HUES64 (cell line): ENCODE measurements around the gene KPNA5.
"Not testable (repeated sequence)": the region's sequence is repeated elsewhere in the genome, so short reads cannot be mapped to it uniquely, and the experiment has no call there.

Experiments used
- H3K27ac ChIP-seq: 2 replicates; pipeline ENCODE4 v1.7.0; 2013; ENCODE audit warnings: low read depth, low read length, inconsistent platforms
- H3K27me3 ChIP-seq: 2 replicates; pipeline ENCODE4 v1.6.1; 2013; ENCODE audit warnings: mild to moderate bottlenecking, low read length; ENCODE audit not compliant: insufficient read depth
- H3K36me3 ChIP-seq: 2 replicates; pipeline ENCODE4 v1.6.1; 2013; ENCODE audit warnings: mild to moderate bottlenecking, low read length; ENCODE audit not compliant: insufficient read depth
- H3K4me1 ChIP-seq: 2 replicates; pipeline ENCODE4 v1.6.1; 2013; ENCODE audit warnings: mild to moderate bottlenecking, low read length, moderate library complexity; ENCODE audit not compliant: insufficient read depth
- H3K4me3 ChIP-seq: 2 replicates; pipeline ENCODE4 v1.5.1; 2013; ENCODE audit warnings: mild to moderate bottlenecking, low read length, moderate library complexity
- H3K9ac ChIP-seq: 2 replicates; pipeline ENCODE4 v1.6.1; 2013; ENCODE audit warnings: mild to moderate bottlenecking, low read depth, low read length
- H3K9me3 ChIP-seq: 2 replicates; pipeline ENCODE4 v1.6.1; 2013; ENCODE audit warnings: low read depth, low read length; ENCODE audit not compliant: insufficient read depth
- WGBS: fragments of 150-250, 120-280 bp; methylation state at CpG from one replicate; pipeline ENCODE4 v1.1.7; 2013; ENCODE audit warnings: missing lambda C conversion rate; 5-methylcytosine and 5-hydroxymethylcytosine counted together

KPNA5 gene

DNA sequence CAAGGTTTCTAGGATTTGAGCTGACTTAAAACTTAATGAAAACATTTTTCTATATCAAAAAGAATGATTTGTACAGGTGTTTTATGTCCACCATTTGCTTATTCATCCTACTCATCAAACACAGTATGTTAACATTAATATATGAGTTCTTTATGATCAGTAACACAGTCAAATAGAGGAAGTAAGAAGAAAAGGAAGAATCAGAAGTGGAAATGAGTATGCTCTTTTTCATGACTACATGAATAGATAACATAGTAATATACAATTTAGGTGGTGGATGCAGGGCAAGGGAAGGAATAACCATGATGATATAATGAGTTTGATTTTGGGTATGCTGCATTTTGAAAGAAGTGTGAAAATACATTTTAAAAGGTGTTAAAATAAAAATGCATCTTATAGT lies 16.5 kb downstream of the KPNA5 start:
- no peaks in the 10 kb centered on the region for H3K9me3 ChIP-seq
- H3K4me1 ChIP-seq, result no peaks in the 10 kb centered on the region
- no peak overlapping the region for H3K9ac ChIP-seq
- H3K36me3 ChIP-seq, result peaks cover 63% of the 10 kb centered on the region
- H3K27ac ChIP-seq, result no peak overlapping the region
- H3K4me3 ChIP-seq, result no peak overlapping the region
- H3K27me3 ChIP-seq, result no peaks in the 10 kb centered on the region

DNA sequence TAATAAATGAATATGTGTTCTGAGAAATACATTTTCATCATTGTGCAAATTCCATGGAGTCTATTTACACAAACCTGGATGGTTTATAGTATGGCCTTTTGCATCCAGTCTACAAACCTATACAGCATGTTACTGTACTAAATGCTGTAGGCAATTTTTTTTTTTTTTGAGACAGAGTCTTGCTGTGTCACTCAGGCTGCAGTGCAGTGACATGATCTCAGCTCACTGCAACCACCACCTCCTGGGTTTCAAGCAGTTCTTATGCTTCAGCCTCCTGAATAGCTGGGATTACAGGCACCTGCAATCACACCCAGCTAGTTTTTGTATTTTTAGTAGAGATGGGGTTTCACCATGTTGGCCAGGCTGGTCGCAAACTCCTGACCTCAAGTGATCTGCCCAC lies 22.9 kb downstream of the KPNA5 start:
- H3K36me3 ChIP-seq, result peaks cover 89% of the 10 kb centered on the region
- H3K4me3 ChIP-seq, H3K4me1 ChIP-seq, H3K27me3 ChIP-seq, H3K9ac ChIP-seq, H3K9me3 ChIP-seq, H3K27ac ChIP-seq: not testable (repeated sequence)
- WGBS, result 100% methylated on average over 1 of the region's 1 CpG

DNA sequence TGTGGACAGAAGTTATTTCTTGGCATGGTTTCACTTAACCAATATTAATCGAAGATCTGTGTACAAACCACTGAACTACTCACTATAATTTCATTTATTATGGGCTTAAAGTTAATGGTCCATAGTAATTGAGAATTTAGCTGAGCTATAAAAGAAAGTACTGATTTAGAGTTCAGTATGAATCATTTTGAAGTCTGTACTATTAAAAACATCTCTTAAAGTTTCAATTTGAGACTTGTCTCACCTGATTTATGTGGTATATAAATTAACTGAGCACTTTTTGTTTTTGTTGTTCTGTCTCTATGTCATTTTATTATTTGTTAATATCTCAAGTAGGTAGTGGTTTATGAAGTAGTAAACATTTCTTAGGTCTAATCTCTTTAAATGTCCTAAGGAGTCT lies 24.9 kb downstream of the KPNA5 start:
- Histone ChIP-seq H3K36me3 (peaks cover 73% of the 10 kb centered on the region), H3K9me3 (no peaks in the 10 kb centered on the region)
- WGBS, result 100% methylated on average over 1 of the region's 1 CpG

DNA sequence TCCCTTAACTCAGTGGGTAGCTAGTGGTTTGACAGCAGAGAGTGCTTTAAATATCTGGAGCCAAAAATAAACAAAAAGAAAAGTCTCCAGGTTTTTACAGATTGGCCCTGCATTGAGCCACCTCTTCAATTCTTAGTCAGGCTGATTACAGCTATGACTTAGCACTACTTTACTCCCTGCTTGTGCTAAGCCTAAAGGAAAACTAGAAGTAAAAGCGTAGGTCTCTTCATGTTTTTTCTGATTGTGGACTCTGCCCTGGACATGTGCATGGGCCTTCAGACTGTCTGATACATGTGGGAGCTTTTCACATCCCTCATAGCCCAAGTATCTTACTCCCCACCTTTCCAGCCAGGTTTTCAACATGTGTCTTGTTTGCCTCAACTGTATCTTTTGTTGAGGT lies 33.3 kb downstream of the KPNA5 start:
- 100% methylated on average over 1 of the region's 1 CpG for WGBS
- Histone ChIP-seq H3K36me3 (peaks cover 65% of the 10 kb centered on the region), H3K9me3 (no peaks in the 10 kb centered on the region; the same call in 1 of the 2 replicates), H3K27ac (no peak overlapping the region), H3K27me3 (no peaks in the 10 kb centered on the region), H3K4me3 (no peak overlapping the region), H3K4me1 (no peaks in the 10 kb centered on the region), H3K9ac (no peak overlapping the region)

More for the DNA sequence above, 24.9 kb downstream of the KPNA5 start:
- H3K27ac ChIP-seq, result no peak overlapping the region
- H3K4me1 ChIP-seq, result no peaks in the 10 kb centered on the region
- no peaks in the 10 kb centered on the region for H3K27me3 ChIP-seq
- no peak overlapping the region for H3K9ac ChIP-seq
- no peak overlapping the region for H3K4me3 ChIP-seq

DNA sequence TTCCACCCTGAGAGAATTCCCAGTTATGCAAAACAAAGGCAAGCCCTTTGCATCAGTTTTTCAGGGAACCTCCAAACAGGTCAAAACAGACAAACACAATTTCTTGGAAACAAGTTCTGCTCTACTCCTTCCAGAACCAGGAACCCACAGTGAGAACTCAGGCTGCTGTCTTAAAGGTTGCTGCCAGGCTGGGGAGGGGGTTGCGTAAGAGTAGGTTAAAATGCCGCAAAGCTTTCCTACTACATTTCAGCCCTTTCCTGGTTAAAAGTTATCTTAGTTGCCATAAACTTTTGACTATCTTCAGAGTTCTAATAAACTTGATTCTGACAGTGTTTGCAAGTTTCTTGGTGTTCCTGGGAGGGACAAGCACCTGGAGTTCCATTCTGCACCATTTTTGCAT lies 33.8 kb downstream of the KPNA5 start:
- no peaks in the 10 kb centered on the region for H3K27me3 ChIP-seq
- no peaks in the 10 kb centered on the region; the same call in 1 of the 2 replicates for H3K9me3 ChIP-seq
- H3K4me3 ChIP-seq, result no peak overlapping the region
- H3K9ac ChIP-seq, result no peak overlapping the region
- 100% methylated on average over 1 of the region's 2 CpGs for WGBS
- H3K27ac ChIP-seq, result no peak overlapping the region
- H3K36me3 ChIP-seq, result peaks cover 70% of the 10 kb centered on the region
- no peaks in the 10 kb centered on the region for H3K4me1 ChIP-seq

DNA sequence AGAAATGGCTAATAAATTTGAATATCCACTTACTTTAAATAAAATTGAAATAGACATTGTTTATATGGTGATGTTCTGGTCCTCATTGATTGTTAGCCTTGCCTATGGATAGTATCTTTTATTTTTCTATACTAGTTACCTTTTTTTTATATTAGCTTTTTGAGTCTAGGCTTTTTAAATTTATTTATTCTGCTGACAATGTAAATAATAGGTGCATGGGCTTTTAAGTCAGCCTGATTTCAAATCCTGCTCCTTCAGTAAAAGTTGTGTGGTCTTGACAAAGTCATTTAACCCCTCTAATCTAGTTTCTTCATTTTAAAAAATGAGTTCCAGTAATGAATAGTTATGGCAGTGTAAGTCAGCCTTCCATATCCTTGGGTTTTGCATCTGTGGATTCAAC lies 45.9 kb downstream of the KPNA5 start:
- Histone ChIP-seq H3K9ac (no peak overlapping the region), H3K36me3 (peaks cover 96% of the 10 kb centered on the region), H3K4me3 (no peak overlapping the region), H3K9me3 (no peaks in the 10 kb centered on the region), H3K27ac (no peak overlapping the region), H3K4me1 (no peaks in the 10 kb centered on the region), H3K27me3 (no peaks in the 10 kb centered on the region)

DNA sequence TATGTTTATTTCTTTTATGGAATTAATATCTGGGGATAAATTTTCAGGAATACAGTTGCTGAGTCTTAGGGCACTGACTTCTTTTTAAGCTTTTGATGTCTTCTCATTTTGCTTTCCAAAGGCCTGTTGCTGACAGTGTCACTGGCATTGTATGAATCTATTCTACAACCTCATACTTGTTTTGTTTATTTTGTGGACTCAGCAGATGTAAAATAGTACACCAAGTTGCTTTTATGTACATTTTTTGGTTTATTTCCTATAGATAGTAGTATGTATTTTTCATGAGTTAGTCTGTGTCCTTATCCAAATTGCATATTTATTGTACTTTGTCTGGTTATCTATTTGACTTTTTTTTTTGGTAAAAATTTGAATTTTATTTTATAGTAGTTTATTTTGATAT lies 49.5 kb downstream of the KPNA5 start:
- Histone ChIP-seq H3K4me1 (no peaks in the 10 kb centered on the region), H3K9ac (no peak overlapping the region), H3K27me3 (no peaks in the 10 kb centered on the region), H3K9me3 (no peaks in the 10 kb centered on the region), H3K27ac (no peak overlapping the region), H3K36me3 (peaks cover 78% of the 10 kb centered on the region), H3K4me3 (no peak overlapping the region)

DNA sequence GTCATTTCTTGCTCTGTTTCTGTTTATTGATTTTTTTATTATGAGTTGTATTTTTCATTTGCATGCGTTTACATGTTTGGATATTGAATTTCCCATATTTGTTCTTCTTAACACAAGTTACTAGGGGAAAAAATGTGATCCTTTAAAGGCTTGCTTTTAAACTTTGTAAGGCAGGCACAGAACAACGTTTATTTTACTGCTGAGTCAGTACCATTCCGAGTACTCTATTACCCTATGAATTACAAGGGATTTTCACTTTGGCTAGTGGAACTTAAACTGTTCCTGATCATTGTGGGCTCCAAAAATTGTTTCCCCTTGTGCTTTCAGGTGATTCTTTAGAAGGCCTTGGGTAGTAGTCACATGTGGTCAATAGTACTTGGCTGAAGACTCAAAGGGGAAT lies 56.0 kb downstream of the KPNA5 start:
- Histone ChIP-seq H3K4me3 (no peak overlapping the region), H3K36me3 (peaks cover 22% of the 10 kb centered on the region), H3K27me3 (no peaks in the 10 kb centered on the region), H3K9ac (no peak overlapping the region), H3K4me1 (no peaks in the 10 kb centered on the region), H3K27ac (no peak overlapping the region), H3K9me3 (peaks cover 17% of the 10 kb centered on the region)
- WGBS, result 97% methylated on average over 2 of the region's 3 CpGs

DNA sequence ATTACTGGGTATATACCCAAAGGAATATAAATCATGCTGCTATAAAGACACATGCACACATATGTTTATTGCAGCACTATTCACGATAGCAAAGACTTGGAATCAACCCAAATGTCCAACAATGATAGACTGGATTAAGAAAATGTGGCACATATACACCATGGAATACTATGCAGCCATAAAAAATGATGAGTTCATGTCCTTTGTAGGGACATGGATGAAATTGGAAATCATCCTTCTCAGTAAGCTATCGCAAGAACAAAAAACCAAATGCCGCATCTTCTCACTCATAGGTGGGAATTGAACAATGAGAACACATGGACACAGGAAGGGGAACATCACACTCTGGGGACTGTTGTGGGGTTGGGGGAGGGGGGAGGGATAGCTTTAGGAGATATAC lies 59.5 kb downstream of the KPNA5 start:
- H3K27ac ChIP-seq, H3K4me3 ChIP-seq, H3K27me3 ChIP-seq, H3K4me1 ChIP-seq, H3K9ac ChIP-seq, H3K36me3 ChIP-seq: not testable (repeated sequence)
- peaks cover 17% of the 10 kb centered on the region for H3K9me3 ChIP-seq
- WGBS, result 100% methylated on average over 2 of the region's 3 CpGs

DNA sequence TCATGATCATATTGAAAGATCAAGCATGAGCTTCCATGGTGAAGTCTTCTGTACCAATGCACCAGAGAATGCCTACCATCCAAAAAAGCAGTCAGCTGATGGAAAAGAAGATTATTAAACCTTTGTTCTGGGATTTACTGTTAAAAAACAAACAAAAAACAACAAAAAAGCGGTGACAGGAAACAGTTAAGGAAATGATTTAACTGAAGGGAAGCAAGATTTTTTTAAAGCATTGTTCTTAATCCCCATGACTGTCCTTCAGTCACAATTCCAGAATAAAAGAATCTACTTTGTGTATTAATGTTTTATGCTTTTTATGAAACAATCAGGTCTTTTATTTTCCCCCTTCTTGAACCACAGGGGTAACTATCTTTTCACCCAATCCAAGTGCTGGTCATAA lies 60.6 kb downstream of the KPNA5 start:
- no CpG with 5 or more reads among the region's 1 CpG for WGBS
- Histone ChIP-seq H3K27me3 (no peaks in the 10 kb centered on the region), H3K9me3 (peaks cover 12% of the 10 kb centered on the region; the same call in 1 of the 2 replicates), H3K9ac (no peak overlapping the region), H3K36me3 (no peaks in the 10 kb centered on the region; the same call in 1 of the 2 replicates), H3K4me3 (no peak overlapping the region), H3K4me1 (no peaks in the 10 kb centered on the region), H3K27ac (no peak overlapping the region)

DNA sequence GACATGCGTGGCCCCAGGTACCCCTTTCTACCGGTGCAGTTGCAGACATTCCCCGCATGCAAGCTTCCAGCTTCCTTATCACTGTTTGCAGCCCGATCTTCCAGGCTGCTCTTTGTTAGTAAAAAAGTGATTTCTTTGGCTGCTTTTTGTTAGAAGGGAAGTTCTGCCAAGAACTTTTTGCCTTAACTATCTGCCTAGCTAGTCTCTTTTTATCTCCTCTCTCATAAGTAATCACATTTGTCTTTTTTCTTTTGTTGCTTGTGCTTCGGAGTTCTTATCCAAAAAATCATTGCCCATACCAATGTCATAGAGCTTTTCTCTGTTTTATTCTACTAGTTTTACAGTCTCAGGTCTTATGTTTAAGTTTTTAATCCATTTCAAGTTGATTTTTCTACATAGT lies 64.2 kb downstream of the KPNA5 start:
- H3K27ac ChIP-seq, result no peak overlapping the region
- H3K36me3 ChIP-seq, result no peaks in the 10 kb centered on the region
- no peaks in the 10 kb centered on the region for H3K4me1 ChIP-seq
- H3K4me3 ChIP-seq, result no peak overlapping the region
- H3K27me3 ChIP-seq, result no peaks in the 10 kb centered on the region
- no peaks in the 10 kb centered on the region for H3K9me3 ChIP-seq
- H3K9ac ChIP-seq, result no peak overlapping the region
- 85% methylated on average over 5 of the region's 5 CpGs for WGBS

DNA sequence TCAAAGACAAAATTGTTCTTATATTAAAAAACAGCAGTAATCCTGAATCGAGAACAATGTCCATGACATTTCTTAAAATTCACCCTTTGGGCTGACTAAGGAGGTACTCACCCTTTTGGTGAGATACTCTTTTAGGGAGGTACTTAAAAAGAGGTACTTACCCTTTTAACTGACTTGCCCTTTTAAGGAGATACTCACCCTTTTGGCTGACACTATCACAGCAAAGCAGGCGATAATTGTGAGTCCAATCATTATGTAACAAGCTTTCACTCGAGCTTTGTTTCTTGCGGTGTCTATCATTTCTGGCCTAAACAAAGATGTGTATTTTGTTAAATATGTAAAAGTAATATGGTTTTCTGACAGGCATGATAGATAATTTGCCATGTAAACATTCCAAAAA lies 80.8 kb downstream of the KPNA5 start:
- no peak overlapping the region for H3K9ac ChIP-seq
- no peak overlapping the region for H3K27ac ChIP-seq
- no peaks in the 10 kb centered on the region for H3K36me3 ChIP-seq
- peaks cover 9% of the 10 kb centered on the region; the same call in 1 of the 2 replicates for H3K4me1 ChIP-seq
- 72% methylated on average over 4 of the region's 4 CpGs for WGBS
- no peaks in the 10 kb centered on the region for H3K9me3 ChIP-seq
- peaks cover 39% of the 10 kb centered on the region for H3K27me3 ChIP-seq
- no peak overlapping the region for H3K4me3 ChIP-seq
